IPS-20b (cell line): Measurements from ENCODE around the gene MAD2L1.

Experiments used
- H3K27ac ChIP-seq: one replicate; pipeline ENCODE4 v1.5.1; 2013; ENCODE audit warnings: low read length
- H3K27me3 ChIP-seq: 2 replicates; pipeline ENCODE4 v1.6.1; 2013; ENCODE audit warnings: mild to moderate bottlenecking, low read length, inconsistent platforms; ENCODE audit not compliant: insufficient read depth
- H3K36me3 ChIP-seq: 2 replicates; pipeline ENCODE4 v1.6.1; 2013; ENCODE audit warnings: low read depth, mild to moderate bottlenecking, inconsistent platforms, low read length, moderate library complexity; ENCODE audit not compliant: insufficient read depth
- H3K4me1 ChIP-seq: 2 replicates; pipeline ENCODE4 v1.6.1; 2013; ENCODE audit warnings: mild to moderate bottlenecking, control low read depth, inconsistent platforms, low read length, moderate library complexity; ENCODE audit not compliant: insufficient read depth
- H3K4me3 ChIP-seq: 2 replicates; pipeline ENCODE4 v1.5.1; 2013; ENCODE audit warnings: mild to moderate bottlenecking, low read length, inconsistent platforms
- H3K9ac ChIP-seq: 2 replicates; pipeline ENCODE4 v1.6.1; 2013; ENCODE audit warnings: low read depth, mild to moderate bottlenecking, inconsistent platforms, low read length, moderate library complexity
- H3K9me3 ChIP-seq: 2 replicates; pipeline ENCODE4 v1.6.1; 2013; ENCODE audit warnings: mild to moderate bottlenecking, low read depth, low read length, inconsistent platforms; ENCODE audit not compliant: insufficient read depth

Gene MAD2L1

GRCh38 chr4:120017939-120018692, 48.5 kb downstream of the MAD2L1 start:
- no peak overlapping the region for H3K9ac ChIP-seq
- H3K36me3 ChIP-seq: no peaks in the 10 kb centered on the region
- no peaks in the 10 kb centered on the region for H3K27me3 ChIP-seq
- no peaks in the 10 kb centered on the region for H3K4me1 ChIP-seq
- H3K4me3 ChIP-seq: no peak overlapping the region
- H3K9me3 ChIP-seq: no peaks in the 10 kb centered on the region
- no peak overlapping the region for H3K27ac ChIP-seq

DNA sequence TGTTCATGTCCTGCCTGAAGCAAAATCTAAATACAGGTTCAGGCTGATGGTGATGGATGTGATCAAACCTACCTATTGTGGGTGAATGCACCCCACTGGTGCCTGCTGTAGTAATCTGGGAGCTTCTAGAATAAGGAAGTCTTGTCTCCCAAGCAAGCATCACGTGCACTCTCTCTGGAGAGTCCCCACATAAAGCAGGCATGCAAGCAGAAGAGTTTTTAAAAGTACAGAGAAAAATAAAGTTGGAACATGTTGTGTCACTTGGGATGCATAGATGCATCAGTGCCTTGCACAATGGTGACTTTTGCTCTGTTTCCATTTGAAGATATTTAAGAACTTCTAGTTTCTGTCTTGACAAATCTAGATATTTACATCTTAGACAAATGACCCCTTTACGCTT, 54.9 kb downstream of the MAD2L1 start:
- no peak overlapping the region for H3K4me3 ChIP-seq
- no peak overlapping the region for H3K27ac ChIP-seq
- H3K36me3 ChIP-seq: no peaks in the 10 kb centered on the region
- H3K9ac ChIP-seq: no peak overlapping the region
- 0 out of 2 replicates have a peak, but pooled peaks cover 3% of the 10 kb centered on the region for H3K9me3 ChIP-seq
- H3K27me3 ChIP-seq: no peaks in the 10 kb centered on the region
- no peaks in the 10 kb centered on the region for H3K4me1 ChIP-seq

DNA sequence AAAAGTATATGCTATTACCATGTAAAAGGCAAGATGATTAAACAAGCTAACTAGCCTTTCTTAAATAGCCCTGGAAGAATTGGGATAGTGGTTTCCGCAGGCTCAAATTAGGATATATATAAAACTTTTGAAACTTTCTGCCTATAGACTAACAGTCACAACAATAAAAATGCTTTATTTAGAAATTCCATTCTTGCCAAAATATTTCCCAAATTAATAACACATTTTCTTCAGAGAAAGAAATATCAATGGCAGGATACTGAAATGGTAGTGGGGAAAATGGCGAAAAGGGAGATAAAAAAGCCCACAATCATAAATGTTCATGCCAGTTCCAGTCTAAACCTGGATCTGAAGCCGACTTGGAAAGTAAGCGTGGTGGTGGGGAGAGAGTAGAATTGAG, 56.0 kb downstream of the MAD2L1 start:
- Histone ChIP-seq H3K4me3 (no peak overlapping the region), H3K9ac (no peak overlapping the region), H3K9me3 (peaks cover 5% of the 10 kb centered on the region; the same call in 1 of the 2 replicates), H3K27ac (no peak overlapping the region), H3K36me3 (no peaks in the 10 kb centered on the region), H3K27me3 (no peaks in the 10 kb centered on the region), H3K4me1 (no peaks in the 10 kb centered on the region)

GRCh38 chr4:120009731-120010130, 56.9 kb downstream of the MAD2L1 start:
- H3K9ac ChIP-seq: no peak overlapping the region
- H3K27ac ChIP-seq: no peak overlapping the region
- H3K27me3 ChIP-seq: no peaks in the 10 kb centered on the region
- H3K36me3 ChIP-seq: no peaks in the 10 kb centered on the region
- H3K4me3 ChIP-seq: no peak overlapping the region
- no peaks in the 10 kb centered on the region for H3K4me1 ChIP-seq
- peaks cover 14% of the 10 kb centered on the region; the same call in 1 of the 2 replicates for H3K9me3 ChIP-seq

- H3K27me3 ChIP-seq: no peaks in the 10 kb centered on the region
- H3K36me3 ChIP-seq: no peaks in the 10 kb centered on the region
- no peak overlapping the region for H3K9ac ChIP-seq
- peaks cover 18% of the 10 kb centered on the region; the same call in 1 of the 2 replicates for H3K9me3 ChIP-seq
- H3K27ac ChIP-seq: no peak overlapping the region
- H3K4me1 ChIP-seq: no peaks in the 10 kb centered on the region
- H3K4me3 ChIP-seq: no peak overlapping the region
Observed at GRCh38 chr4:120008957-120009356, 57.7 kb downstream of the MAD2L1 start.

DNA sequence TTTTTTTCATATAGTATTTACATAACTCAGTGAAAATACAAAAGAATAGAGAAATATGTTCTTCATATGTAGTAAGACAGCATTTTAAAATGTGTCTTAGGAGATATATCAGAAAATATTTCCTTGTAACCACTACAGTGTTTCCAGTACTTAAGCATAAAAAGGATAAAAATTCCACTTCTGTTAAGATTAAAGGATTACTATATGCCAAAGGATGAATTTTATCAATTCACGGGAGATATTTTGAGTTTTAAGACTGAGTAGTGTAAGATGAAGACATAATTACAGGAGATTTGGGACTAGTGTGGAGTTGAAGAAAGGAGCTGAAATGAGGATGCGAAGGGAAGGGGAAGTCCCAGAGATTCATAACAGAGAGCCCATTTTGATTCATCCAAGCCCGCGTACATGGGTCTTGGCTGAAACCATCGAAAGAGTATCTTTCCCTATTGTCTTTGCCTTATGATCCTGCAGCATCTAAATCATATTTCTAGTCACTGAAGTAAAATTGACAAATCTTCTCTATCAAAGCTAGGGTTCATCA, 58.7 kb downstream of the MAD2L1 start:
- peaks cover 18% of the 10 kb centered on the region; the same call in 1 of the 2 replicates for H3K9me3 ChIP-seq

GRCh38 chr4:120007191-120007871, 59.3 kb downstream of the MAD2L1 start:
- Histone ChIP-seq H3K27me3 (no peaks in the 10 kb centered on the region), H3K9me3 (peaks cover 18% of the 10 kb centered on the region; the same call in 1 of the 2 replicates), H3K36me3 (peaks cover 11% of the 10 kb centered on the region), H3K9ac (no peak overlapping the region), H3K4me1 (no peaks in the 10 kb centered on the region), H3K27ac (no peak overlapping the region), H3K4me3 (no peak overlapping the region)

More for the DNA sequence above, 58.7 kb downstream of the MAD2L1 start:
- Histone ChIP-seq H3K4me3 (no peak overlapping the region), H3K27ac (no peak overlapping the region), H3K27me3 (no peaks in the 10 kb centered on the region), H3K9ac (no peak overlapping the region), H3K36me3 (peaks cover 5% of the 10 kb centered on the region), H3K4me1 (no peaks in the 10 kb centered on the region)
